Smooth muscle cell (in vitro differentiated cells): ENCODE results near the gene FHIT. TPM values are rescaled to one million over a fixed set of nuclear protein-coding genes. Genes with fewer than 3 reads are reported as not detected.

ENCODE experiments used
- DNase-seq: peaks from one replicate; lab custom pipeline; 2025; ENCODE audit not compliant: unreplicated experiment; lab: John Stamatoyannopoulos, UW
- H2AFZ ChIP-seq: fragments of 200-600 bp; sonication (generic); 2 replicates; pipeline ENCODE4 v1.6.0; 2016; ENCODE audit warnings: antibody characterized with exemption, low read depth, mild to moderate bottlenecking
- H3F3A ChIP-seq: fragments of 200-600 bp; sonication (generic); 2 replicates; pipeline ENCODE4 v1.6.0; 2017; ENCODE audit warnings: antibody characterized with exemption, low read depth
- H3K27ac ChIP-seq: fragments of 200-600 bp; sonication (generic); 2 replicates; pipeline ENCODE4 v1.5.1; 2016; ENCODE audit warnings: low read depth, mild to moderate bottlenecking
- H3K27me3 ChIP-seq: fragments of 200-600 bp; sonication (generic); 2 replicates; pipeline ENCODE4 v1.6.1; 2016; ENCODE audit warnings: low read depth, mild to moderate bottlenecking
- H3K36me3 ChIP-seq: fragments of 200-600 bp; sonication (generic); 2 replicates; pipeline ENCODE4 v1.5.1; 2016; ENCODE audit warnings: low read depth
- H3K4me1 ChIP-seq: fragments of 200-600 bp; sonication (generic); 2 replicates; pipeline ENCODE4 v1.5.1; 2016; ENCODE audit warnings: low read depth
- H3K4me2 ChIP-seq: fragments of 200-600 bp; sonication (generic); 2 replicates; pipeline ENCODE4 v1.6.0; 2016; ENCODE audit warnings: mild to moderate bottlenecking
- H3K4me3 ChIP-seq: fragments of 200-600 bp; sonication (generic); 2 replicates; pipeline ENCODE4 v1.5.1; 2016; ENCODE audit warnings: mild to moderate bottlenecking
- H3K79me2 ChIP-seq: fragments of 200-600 bp; sonication (generic); 2 replicates; pipeline ENCODE4 v1.6.0; 2016; ENCODE audit warnings: low read depth, mild to moderate bottlenecking
- H3K9ac ChIP-seq: fragments of 200-600 bp; sonication (generic); 2 replicates; pipeline ENCODE4 v1.6.0; 2016; ENCODE audit warnings: low read depth
- H3K9me3 ChIP-seq: fragments of 200-600 bp; sonication (generic); replicated peaks from 2 replicates; pipeline ENCODE4 v1.5.1; 2016; ENCODE audit warnings: low read depth
- H4K20me1 ChIP-seq: fragments of 200-600 bp; sonication (generic); 2 replicates; pipeline ENCODE4 v1.6.0; 2016; ENCODE audit warnings: low read depth
- WGBS: methylation state at CpG from one replicate; pipeline ENCODE4 v1.1.7; 2016; ENCODE audit warnings: low lambda C conversion rate; 5-methylcytosine and 5-hydroxymethylcytosine counted together
- polyA plus RNA-seq: library from polyadenylated mRNA; unstranded; fragments of >200 nt; fragmentation: Nextera tagmentation; extraction: Ambion mirVana; gene quantifications from 2 replicates; pipeline ENCODE4 v1.2.1, GENCODE V29; 2016
- total RNA-seq: library from RNA; depleted of rRNA; stranded (reverse); fragments of >200 nt; gene quantifications from 2 replicates; pipeline ENCODE4 v1.2.3, GENCODE V29; 2014
- TF ChIP-seq, protein P1 (sequence below): fragments of 200-600 bp; sonication (generic); IDR thresholded peaks from 2 replicates; pipeline ENCODE4 v1.5.1; 2017; ENCODE audit warnings: borderline replicate concordance, mild to moderate bottlenecking, antibody characterized with exemption; ENCODE audit not compliant: insufficient read depth, poor library complexity, severe bottlenecking

Gene FHIT
- total and polyA plus RNA-seq, 2 experiments from 2014 or later, result 5.9 to 6.7 TPM

DNA sequence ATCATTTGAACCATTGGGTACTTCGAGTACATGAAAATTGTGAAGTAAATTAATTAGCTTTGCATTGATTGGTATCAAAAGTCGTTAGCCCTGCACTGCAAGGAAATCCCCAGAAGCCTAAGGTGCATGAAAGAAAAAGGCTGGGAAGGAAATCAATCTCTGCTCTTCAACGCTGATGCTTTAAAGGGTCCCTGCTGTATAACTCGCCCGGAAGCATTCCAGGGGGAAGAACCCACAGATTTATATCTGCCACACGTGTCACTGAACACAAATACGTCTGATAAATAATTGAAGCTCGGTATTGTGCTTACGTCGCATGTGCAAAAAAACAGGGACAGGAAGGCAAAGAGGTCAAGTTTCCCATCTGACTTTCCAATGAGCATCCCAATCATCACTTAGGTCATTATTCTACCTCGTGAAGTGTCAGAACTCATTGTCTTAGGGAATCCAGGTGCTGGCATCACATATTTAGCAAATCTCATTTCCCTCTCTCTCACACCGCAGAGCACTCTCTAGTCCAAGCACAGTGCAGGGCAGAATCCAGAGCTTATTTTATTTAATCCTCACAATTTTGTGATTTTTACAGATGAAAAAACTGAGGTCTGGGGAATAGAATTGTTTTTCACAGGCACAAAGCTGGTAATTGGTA, 1397.1 kb downstream of the FHIT start:
- WGBS, result 95% methylated on average over 12 of the region's 12 CpGs
- H3K9me3 ChIP-seq, result no peaks in the 10 kb centered on the region

DNA sequence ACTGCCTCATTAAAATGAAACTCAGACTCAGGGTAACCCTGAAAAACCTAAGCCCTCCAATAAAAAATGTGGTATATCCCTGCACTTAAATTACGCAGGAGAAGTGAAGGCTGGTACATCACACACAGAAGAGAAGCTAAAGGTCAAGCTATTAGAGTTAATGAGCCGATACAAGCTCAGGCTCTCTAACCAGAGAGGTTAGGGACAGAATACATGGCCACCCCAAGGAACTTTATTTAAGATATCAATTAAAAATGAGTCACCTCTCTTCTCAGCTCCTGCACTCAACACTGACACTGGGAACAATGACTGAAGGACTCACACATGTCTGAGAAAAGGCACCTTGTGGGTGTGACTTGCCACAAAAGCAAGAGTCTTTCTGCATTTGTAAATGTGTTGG, 1400.8 kb downstream of the FHIT start:
- Histone ChIP-seq H3K27me3 (no peaks in the 10 kb centered on the region), H4K20me1 (no peaks in the 10 kb centered on the region), H3K9ac (no peak overlapping the region), H2AFZ (no peak overlapping the region), H3K36me3 (peaks cover 6% of the 10 kb centered on the region), H3F3A (no peaks in the 10 kb centered on the region), H3K4me1 (no peaks in the 10 kb centered on the region), H3K27ac (no peak overlapping the region), H3K4me3 (no peak overlapping the region), H3K9me3 (no peaks in the 10 kb centered on the region), H3K4me2 (no peak overlapping the region), H3K79me2 (no peaks in the 10 kb centered on the region)
- no peak for DNase-seq
- TF ChIP-seq, protein P1, sequence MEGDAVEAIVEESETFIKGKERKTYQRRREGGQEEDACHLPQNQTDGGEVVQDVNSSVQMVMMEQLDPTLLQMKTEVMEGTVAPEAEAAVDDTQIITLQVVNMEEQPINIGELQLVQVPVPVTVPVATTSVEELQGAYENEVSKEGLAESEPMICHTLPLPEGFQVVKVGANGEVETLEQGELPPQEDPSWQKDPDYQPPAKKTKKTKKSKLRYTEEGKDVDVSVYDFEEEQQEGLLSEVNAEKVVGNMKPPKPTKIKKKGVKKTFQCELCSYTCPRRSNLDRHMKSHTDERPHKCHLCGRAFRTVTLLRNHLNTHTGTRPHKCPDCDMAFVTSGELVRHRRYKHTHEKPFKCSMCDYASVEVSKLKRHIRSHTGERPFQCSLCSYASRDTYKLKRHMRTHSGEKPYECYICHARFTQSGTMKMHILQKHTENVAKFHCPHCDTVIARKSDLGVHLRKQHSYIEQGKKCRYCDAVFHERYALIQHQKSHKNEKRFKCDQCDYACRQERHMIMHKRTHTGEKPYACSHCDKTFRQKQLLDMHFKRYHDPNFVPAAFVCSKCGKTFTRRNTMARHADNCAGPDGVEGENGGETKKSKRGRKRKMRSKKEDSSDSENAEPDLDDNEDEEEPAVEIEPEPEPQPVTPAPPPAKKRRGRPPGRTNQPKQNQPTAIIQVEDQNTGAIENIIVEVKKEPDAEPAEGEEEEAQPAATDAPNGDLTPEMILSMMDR, result no peak
- WGBS, result 89% methylated on average over 2 of the region's 2 CpGs

More for the DNA sequence above, 1397.1 kb downstream of the FHIT start:
- TF ChIP-seq, protein P1, result no peak
- H3K27ac ChIP-seq, result no peak overlapping the region
- no peaks in the 10 kb centered on the region for H4K20me1 ChIP-seq
- H3K27me3 ChIP-seq, result no peaks in the 10 kb centered on the region
- peak overlapping the region; percentile 27 for H2AFZ ChIP-seq
- H3K9ac ChIP-seq, result no peak overlapping the region
- H3K4me2 ChIP-seq, result no peak overlapping the region
- H3K36me3 ChIP-seq, result no peaks in the 10 kb centered on the region
- H3K4me3 ChIP-seq, result no peak overlapping the region
- no peak for DNase-seq
- no peaks in the 10 kb centered on the region for H3F3A ChIP-seq
- peaks cover 9% of the 10 kb centered on the region for H3K4me1 ChIP-seq
- H3K79me2 ChIP-seq, result no peaks in the 10 kb centered on the region

DNA sequence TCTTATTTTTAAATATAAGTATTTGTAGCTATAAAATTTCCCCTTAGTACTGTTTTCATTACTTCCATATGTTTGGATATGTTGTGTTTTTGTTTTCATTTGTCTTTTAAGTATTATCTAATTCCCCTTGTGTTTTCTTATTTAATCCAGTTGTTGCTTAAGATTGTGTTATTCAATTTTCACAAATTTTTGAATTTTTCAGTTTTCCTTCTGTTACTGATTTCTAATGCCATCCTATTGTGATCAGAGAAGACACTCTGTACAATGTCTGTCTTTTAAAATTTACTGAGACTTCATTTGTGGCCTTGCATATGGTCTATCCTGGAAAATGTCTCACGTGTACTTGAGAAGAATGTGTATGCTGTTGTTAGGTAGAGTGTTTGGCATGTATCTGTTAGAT, 1405.9 kb downstream of the FHIT start:
- H3K4me3 ChIP-seq, result no peak overlapping the region
- H3K9ac ChIP-seq, result no peak overlapping the region
- H3K4me1 ChIP-seq, result no peaks in the 10 kb centered on the region
- no peaks in the 10 kb centered on the region for H4K20me1 ChIP-seq
- no peak for DNase-seq
- no peaks in the 10 kb centered on the region for H3F3A ChIP-seq
- no peaks in the 10 kb centered on the region for H3K79me2 ChIP-seq
- H3K9me3 ChIP-seq, result no peaks in the 10 kb centered on the region
- peaks cover 6% of the 10 kb centered on the region for H3K36me3 ChIP-seq
- H3K27me3 ChIP-seq, result no peaks in the 10 kb centered on the region
- TF ChIP-seq, protein P1, result no peak
- WGBS, result 95% methylated on average over 1 of the region's 1 CpG
- no peak overlapping the region for H2AFZ ChIP-seq
- H3K4me2 ChIP-seq, result no peak overlapping the region
- H3K27ac ChIP-seq, result no peak overlapping the region

DNA sequence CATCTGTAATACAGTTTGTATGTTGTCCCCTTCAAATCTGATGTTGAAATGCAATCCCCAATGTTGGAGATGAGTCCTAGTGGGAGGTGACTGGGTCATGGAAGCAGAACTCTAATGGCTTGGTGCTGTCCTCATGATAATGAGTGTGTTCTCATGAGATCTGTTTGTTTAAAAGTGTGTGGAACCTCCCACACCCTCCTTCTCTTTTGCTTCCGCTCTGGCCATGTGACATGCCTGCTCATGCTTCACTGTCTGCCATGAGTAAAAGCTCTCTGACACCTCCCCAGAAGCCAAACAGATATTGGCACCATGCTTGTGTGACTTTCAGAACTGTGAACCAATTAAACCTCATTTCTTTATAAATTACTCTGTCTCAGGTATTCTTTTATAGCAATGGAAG, 1407.4 kb downstream of the FHIT start:
- Histone ChIP-seq H3K4me2 (no peak overlapping the region), H3K36me3 (peaks cover 6% of the 10 kb centered on the region), H3K4me1 (peaks cover 4% of the 10 kb centered on the region), H3F3A (peaks cover 9% of the 10 kb centered on the region), H3K27ac (no peak overlapping the region), H3K9ac (no peak overlapping the region), H4K20me1 (no peaks in the 10 kb centered on the region), H3K4me3 (no peak overlapping the region), H3K27me3 (no peaks in the 10 kb centered on the region), H3K79me2 (no peaks in the 10 kb centered on the region), H3K9me3 (no peaks in the 10 kb centered on the region), H2AFZ (no peak overlapping the region)
- DNase-seq, result no peak
- TF ChIP-seq, protein P1, result no peak
- 94% methylated on average over 1 of the region's 1 CpG for WGBS
